ENCODE results near the gene BAK1.

DNA sequence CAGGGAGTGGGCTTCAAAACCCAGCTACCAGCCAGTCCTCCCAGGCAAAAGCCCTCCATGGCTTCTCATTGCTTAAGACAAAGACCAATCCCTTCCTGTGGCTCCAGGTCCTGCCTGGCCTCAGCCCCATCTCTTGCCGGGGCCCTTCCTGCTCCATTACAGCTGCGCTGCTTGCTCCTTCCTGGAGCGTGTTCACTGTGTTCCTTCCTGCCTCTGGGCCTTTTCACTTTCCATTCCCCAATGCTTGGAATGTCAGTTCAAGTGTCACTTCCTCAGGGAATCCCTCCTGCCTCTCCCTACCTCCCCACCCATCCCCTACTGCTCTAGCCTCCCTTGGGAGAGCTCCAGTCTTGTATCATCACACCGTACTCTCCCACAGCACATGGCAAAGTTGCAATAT is 30.0 kb upstream of the BAK1 start:
- TF ChIP-seq POLR2A (IDR thresholded peaks at IDR 0.05): no peak
- TF ChIP-seq, protein P1, sequence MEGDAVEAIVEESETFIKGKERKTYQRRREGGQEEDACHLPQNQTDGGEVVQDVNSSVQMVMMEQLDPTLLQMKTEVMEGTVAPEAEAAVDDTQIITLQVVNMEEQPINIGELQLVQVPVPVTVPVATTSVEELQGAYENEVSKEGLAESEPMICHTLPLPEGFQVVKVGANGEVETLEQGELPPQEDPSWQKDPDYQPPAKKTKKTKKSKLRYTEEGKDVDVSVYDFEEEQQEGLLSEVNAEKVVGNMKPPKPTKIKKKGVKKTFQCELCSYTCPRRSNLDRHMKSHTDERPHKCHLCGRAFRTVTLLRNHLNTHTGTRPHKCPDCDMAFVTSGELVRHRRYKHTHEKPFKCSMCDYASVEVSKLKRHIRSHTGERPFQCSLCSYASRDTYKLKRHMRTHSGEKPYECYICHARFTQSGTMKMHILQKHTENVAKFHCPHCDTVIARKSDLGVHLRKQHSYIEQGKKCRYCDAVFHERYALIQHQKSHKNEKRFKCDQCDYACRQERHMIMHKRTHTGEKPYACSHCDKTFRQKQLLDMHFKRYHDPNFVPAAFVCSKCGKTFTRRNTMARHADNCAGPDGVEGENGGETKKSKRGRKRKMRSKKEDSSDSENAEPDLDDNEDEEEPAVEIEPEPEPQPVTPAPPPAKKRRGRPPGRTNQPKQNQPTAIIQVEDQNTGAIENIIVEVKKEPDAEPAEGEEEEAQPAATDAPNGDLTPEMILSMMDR (IDR thresholded peaks at IDR 0.05): no peak

Measured in lower leg skin (tissue), 3 donors.